ENCODE data around the gene RUNX1. TPM values are rescaled to one million over a fixed set of nuclear protein-coding genes. Genes with fewer than 3 reads are reported as not detected.

The RUNX1 gene
- total RNA-seq, 4 donors from 2014 or later = 16.2 to 34.6 (median 26.4) TPM

DNA sequence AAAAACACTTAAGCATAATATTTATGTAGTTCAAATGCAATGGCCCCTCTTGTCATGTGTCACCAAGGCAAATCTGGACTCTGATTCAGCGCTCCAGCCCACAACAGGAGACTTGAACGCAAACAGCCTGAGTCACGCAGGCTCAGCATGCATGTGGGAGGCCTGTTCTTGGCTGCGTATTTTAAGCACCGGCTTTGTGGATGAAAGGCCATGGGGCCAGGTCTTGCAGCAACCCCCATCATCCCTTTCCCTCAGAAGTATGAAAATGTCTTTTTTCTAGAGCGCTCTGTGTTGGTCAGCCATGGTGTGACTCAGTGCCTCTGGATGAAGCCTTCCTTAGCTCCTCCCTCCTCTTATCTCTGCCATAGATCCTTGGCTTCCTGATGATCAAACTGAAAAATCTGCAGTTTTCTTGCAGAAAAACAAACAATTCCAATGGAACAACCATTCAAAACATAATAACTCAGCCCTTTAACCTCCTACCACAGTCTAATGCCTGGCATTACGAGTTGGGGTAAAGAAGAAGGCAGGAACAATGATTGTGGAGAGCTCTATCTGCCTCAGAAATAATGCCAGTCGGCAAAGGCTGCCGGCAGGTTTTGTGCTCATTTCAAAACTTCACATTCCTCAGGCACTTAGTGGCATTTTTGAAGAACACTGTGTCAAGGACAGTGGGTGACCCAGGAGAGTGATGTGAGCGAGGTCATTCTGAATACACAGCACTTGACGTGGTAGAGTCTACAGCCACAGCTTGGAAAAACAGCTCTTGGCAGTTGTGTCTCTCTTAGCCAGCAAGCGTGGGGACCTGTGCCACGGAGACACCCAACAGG lies 212.8 kb downstream of the RUNX1 start:
- TF ChIP-seq CTCF (IDR thresholded peaks at IDR 0.05; ENCODE audit: low read depth) = no peak

- no peak for TF ChIP-seq CTCF (IDR thresholded peaks at IDR 0.05; ENCODE audit: low read depth)
Observed at GRCh38 chr21:34835526-34835925, 213.6 kb downstream of the RUNX1 start.

DNA sequence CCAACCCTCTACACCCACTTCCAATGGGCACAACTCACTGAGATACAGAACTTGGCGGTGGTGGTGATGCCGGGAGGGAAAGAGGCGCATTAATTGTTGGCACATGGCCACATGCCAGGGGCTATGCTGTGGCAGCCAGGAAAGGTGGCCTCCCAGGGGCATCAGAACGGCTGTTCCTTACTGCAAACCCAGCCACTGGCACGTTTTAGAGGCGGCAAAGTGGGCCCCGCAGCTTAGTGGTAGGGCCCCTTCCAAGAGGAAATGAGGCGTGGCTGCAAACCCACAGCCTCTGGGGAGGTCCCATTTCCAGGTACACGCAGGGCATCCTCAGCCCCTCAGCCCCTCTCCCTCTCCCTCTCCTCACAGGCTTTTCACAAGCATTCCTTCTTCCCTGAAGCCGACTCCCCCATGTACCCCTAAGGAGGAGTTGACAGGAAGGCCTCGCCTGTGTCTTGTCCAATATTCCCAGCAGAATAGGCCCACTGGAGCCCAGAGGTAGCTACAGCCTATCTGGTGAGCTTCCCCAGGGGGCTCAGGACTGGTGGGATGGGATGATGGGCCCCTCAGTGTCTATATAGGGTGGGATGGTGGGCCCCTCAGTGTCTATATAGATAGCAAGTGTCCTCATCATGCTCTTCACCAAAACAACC lies 214.1 kb downstream of the RUNX1 start:
- no peak for TF ChIP-seq CTCF (IDR thresholded peaks at IDR 0.05; ENCODE audit: low read depth)

GRCh38 chr21:34834290-34834689 lies 214.8 kb downstream of the RUNX1 start:
- TF ChIP-seq CTCF (IDR thresholded peaks at IDR 0.05; ENCODE audit: low read depth) = no peak

DNA sequence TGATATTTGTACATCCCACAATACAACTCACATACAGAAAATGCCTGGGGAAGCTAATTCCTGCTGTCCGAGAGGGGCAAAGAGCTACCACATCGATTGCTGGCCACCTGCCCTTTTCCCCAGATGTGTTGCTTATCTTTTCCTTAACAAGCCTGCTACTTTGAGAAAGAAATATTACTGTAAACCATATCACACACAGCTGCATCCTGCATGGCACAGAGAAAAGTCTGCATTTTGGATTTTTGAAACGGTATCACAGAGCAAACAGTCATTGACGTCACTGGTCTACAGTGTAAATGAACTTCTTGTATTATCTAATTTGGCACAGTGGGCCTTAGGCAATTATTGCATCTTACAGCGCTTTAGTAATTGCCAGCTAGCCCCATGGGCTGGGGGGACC lies 215.6 kb downstream of the RUNX1 start:
- TF ChIP-seq CTCF (IDR thresholded peaks at IDR 0.05; ENCODE audit: low read depth) = no peak

- TF ChIP-seq CTCF (IDR thresholded peaks at IDR 0.05; ENCODE audit: low read depth) = no peak
Observed at GRCh38 chr21:34830386-34831170, 218.5 kb downstream of the RUNX1 start.

Data from subcutaneous adipose tissue (tissue), 4 donors.